DND-41 (cell line): Measurements from ENCODE around the gene JSRP1.

Experiments used
- ATAC-seq: fragments of 200-7000 bp; cut with Tn5 transposase; 3 replicates; pipeline ENCODE4 v1.9.1; 2021; ENCODE audit warnings: low read depth; ENCODE audit not compliant: insufficient read depth
- DNase-seq: peaks from one replicate; pipeline ENCODE4 v3.0.0-alpha.2; 2020
- H2AFZ ChIP-seq: 2 replicates; pipeline ENCODE4 v1.6.0; 2012; ENCODE audit warnings: low read depth, low read length
- H3K27ac ChIP-seq: 2 replicates; pipeline ENCODE4 v1.5.1; 2012; ENCODE audit warnings: low read length, inconsistent platforms
- H3K27me3 ChIP-seq: fragments of 200-600 bp; sonication (generic); 2 replicates; pipeline ENCODE4 v1.6.0; 2012; ENCODE audit warnings: low read length, mild to moderate bottlenecking, inconsistent platforms; ENCODE audit not compliant: insufficient read depth, poor library complexity
- H3K36me3 ChIP-seq: 2 replicates; pipeline ENCODE4 v1.5.1; 2012; ENCODE audit warnings: low read length, inconsistent platforms; ENCODE audit not compliant: insufficient read depth
- H3K4me1 ChIP-seq: 2 replicates; pipeline ENCODE4 v1.5.1; 2012; ENCODE audit warnings: mild to moderate bottlenecking, low read length; ENCODE audit not compliant: insufficient read depth
- H3K4me2 ChIP-seq: 2 replicates; pipeline ENCODE4 v1.6.0; 2012; ENCODE audit warnings: mild to moderate bottlenecking, moderate library complexity, low read length, inconsistent platforms; ENCODE audit not compliant: insufficient read depth
- H3K4me3 ChIP-seq, 2 experiments: fragments of 200-600 bp in 1 of 2; shearing (Covaris generic) in 1 of 2; 2 replicates each; pipeline ENCODE4 v1.5.1; 2012 to 2016; ENCODE audit warnings: inconsistent platforms in 2 of 2, low read length in 2 of 2, mild to moderate bottlenecking in 2 of 2, low read depth in 1 of 2, moderate library complexity in 1 of 2
- H3K79me2 ChIP-seq: 2 replicates; pipeline ENCODE4 v1.6.0; 2012; ENCODE audit warnings: low read length, inconsistent platforms; ENCODE audit not compliant: insufficient read depth
- H3K9ac ChIP-seq: 2 replicates; pipeline ENCODE4 v1.6.0; 2012; ENCODE audit warnings: low read depth, mild to moderate bottlenecking, inconsistent platforms, low read length, moderate library complexity
- H3K9me3 ChIP-seq: 2 replicates; pipeline ENCODE4 v1.5.1; 2012; ENCODE audit warnings: low read length, moderate library complexity, mild to moderate bottlenecking, inconsistent platforms; ENCODE audit not compliant: insufficient read depth, severe bottlenecking
- H4K20me1 ChIP-seq: 2 replicates; pipeline ENCODE4 v1.6.0; 2012; ENCODE audit warnings: low read length; ENCODE audit not compliant: insufficient read depth
- EZH2 ChIP-seq: IDR thresholded peaks from 3 replicates; pipeline ENCODE4 v1.6.1; 2012; ENCODE audit warnings: borderline replicate concordance, low read depth, mild to moderate bottlenecking, moderate library complexity, low read length, inconsistent platforms; ENCODE audit not compliant: severe bottlenecking
- TF ChIP-seq, protein P1 (sequence below): IDR thresholded peaks from 2 replicates; pipeline ENCODE4 v1.5.1; 2012; ENCODE audit warnings: borderline replicate concordance, low read length, moderate library complexity, mild to moderate bottlenecking; ENCODE audit not compliant: poor library complexity, severe bottlenecking; ENCODE audit errors: extremely low read depth

JSRP1 gene

DNA sequence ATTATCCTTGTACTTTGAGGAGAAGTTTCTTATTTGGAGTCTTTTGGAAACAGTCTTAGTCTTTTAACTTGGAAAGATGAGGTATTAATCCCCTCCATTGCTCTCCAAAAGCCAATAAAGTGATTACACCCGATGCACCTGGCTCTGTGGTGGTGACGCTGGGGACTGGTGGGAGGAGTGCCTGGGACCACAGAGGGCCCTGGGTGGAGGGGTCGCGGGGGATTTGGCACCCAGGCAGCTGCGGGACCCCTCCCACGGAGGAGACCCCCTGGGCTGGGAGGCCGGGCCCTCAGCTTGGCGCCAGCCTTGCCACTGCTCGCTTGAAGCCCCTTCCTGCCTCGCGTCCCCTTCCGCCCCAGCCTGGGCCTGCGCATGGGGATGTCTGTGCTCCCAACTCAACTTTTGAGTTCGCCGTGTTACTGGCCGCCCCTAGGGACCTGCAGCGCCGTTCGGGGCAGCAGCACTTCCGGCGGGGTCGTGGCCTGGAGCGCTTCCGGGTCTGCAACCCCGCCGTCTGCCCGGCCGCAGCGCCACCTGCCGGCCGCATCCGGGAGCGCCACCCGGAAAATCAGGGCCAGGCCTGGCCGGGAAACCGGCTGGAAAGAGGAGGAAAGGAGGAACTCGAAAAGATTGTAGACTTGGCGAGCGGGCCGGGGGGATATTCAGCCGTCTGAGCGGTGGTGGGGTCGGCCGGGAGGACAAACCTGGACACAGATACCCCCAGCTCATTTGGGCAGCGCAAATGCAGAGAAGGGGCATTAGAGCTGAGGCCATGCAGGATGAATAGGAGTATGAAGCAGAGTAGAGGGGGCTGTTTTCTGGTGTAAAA lies 17.4 kb upstream of the JSRP1 start:
- TF ChIP-seq, protein P1, sequence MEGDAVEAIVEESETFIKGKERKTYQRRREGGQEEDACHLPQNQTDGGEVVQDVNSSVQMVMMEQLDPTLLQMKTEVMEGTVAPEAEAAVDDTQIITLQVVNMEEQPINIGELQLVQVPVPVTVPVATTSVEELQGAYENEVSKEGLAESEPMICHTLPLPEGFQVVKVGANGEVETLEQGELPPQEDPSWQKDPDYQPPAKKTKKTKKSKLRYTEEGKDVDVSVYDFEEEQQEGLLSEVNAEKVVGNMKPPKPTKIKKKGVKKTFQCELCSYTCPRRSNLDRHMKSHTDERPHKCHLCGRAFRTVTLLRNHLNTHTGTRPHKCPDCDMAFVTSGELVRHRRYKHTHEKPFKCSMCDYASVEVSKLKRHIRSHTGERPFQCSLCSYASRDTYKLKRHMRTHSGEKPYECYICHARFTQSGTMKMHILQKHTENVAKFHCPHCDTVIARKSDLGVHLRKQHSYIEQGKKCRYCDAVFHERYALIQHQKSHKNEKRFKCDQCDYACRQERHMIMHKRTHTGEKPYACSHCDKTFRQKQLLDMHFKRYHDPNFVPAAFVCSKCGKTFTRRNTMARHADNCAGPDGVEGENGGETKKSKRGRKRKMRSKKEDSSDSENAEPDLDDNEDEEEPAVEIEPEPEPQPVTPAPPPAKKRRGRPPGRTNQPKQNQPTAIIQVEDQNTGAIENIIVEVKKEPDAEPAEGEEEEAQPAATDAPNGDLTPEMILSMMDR, result peak; percentile 98
- no peak for TF ChIP-seq EZH2
- peak overlapping the region; percentile 73 for H3K27ac ChIP-seq
- H3K79me2 ChIP-seq, result peaks cover 68% of the 10 kb centered on the region
- no peak overlapping the region for H2AFZ ChIP-seq
- H3K4me3 ChIP-seq, result peak overlapping the region; percentile 21 to 100; a peak in 3 of 4 replicates
- H3K9ac ChIP-seq, result peak overlapping the region; percentile 100
- H3K27me3 ChIP-seq, result no peaks in the 10 kb centered on the region
- peak overlapping the region; percentile 84 for H3K4me2 ChIP-seq
- peaks cover 58% of the 10 kb centered on the region for H3K36me3 ChIP-seq
- H4K20me1 ChIP-seq, result peaks cover 68% of the 10 kb centered on the region
- H3K4me1 ChIP-seq, result peaks cover 39% of the 10 kb centered on the region
- peak; percentile 94 for DNase-seq
- H3K9me3 ChIP-seq, result no peaks in the 10 kb centered on the region
- ATAC-seq, result peak; percentile 77

DNA sequence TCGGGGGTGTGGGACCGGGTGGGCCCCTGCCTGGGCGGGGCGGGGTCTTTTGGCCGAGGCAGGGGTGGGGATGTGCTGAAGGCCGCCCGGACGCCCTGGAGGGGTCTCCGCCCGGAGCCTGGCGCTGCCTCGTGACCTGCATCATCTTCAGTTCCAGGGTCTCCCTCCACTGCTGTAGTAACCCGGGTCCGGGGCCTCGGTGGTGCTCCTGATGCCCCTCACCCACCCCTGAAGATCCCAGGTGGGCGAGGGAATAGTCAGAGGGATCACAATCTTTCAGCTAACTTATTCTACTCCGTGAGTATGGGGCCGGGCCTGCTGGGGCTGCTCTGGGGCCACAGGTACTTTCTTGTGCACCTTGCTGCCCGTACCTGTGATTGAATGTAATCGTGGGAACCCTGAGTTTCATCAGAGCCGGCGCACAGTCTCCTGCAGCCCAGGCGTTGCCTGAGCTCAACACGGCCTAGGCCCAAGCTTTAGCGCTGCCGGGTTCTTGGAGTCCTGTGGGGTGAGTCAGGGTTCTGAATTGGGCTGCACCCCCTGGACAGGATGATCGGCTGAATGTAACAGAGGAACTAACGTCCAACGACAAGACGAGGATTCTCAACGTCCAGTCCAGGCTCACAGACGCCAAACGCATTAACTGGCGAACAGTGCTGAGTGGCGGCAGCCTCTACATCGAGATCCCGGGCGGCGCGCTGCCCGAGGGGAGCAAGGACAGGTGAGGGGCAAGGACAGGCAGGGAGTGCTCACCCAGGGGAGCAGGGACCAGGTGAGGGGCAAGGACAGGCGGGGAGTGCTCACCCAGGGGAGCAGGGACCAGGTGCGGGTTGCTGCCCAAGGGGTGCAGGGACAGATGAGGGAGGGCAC lies 15.3 kb upstream of the JSRP1 start:
- Histone ChIP-seq H3K27ac (peak overlapping the region; percentile 99), H3K27me3 (no peaks in the 10 kb centered on the region), H3K4me1 (peaks cover 44% of the 10 kb centered on the region), H3K9ac (peak overlapping the region; percentile 100), H3K36me3 (peaks cover 57% of the 10 kb centered on the region), H3K4me2 (peak overlapping the region; percentile 84), H3K79me2 (peaks cover 74% of the 10 kb centered on the region), H2AFZ (no peak overlapping the region), H3K9me3 (no peaks in the 10 kb centered on the region), H3K4me3 (peak overlapping the region; percentile 100; a peak in 3 of 4 replicates), H4K20me1 (peaks cover 63% of the 10 kb centered on the region)
- TF ChIP-seq, protein P1, result no peak
- no peak for TF ChIP-seq EZH2
- DNase-seq (no peak), ATAC-seq (no peak)

DNA sequence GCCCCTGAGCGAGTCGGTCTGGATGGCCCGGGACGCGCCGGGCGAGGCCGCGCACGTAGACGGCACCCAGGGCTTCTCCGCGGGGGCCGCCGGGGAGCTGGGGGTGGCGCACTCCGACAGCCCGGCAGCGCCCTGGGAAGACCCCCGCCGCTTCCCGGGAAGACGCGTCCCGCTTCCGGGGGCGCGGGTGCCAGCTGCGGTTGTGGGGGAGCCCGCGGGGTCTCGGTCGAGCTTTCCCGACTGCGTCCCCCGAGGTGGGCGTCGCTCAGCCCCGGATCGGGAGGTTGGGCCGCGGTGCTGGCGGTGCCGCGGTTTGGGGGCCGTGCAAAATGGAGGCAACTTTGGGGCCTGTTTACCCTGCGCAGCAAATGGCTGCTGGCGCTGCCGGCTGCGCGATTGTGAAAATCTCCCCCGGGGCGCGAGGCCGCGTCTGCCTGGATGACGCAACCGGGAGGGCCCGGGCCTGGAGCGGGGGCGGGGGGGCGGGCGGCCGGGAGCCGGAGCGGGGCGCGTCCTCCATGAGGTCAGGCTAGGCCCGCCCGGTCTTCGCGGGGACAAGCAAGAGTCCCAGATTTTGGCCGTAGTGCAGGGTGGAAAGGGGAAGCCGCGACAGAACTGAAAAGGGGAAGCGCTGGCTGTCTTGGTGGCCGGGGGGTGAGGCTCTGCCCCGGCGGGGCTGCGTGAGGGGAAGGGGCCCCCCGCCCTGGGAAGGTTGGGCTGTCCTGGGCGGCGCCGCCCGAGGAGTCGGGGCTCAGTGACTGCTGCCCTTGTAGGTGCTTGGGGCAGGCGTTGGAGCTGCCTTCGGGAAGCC lies 14.4 kb upstream of the JSRP1 start:
- Histone ChIP-seq H3K27ac (peak overlapping the region; percentile 99), H3K4me1 (peaks cover 44% of the 10 kb centered on the region), H2AFZ (no peak overlapping the region), H3K9ac (peak overlapping the region; percentile 100), H3K27me3 (no peaks in the 10 kb centered on the region), H3K4me2 (peak overlapping the region; percentile 84), H4K20me1 (peaks cover 57% of the 10 kb centered on the region), H3K4me3 (peak overlapping the region; percentile 100), H3K36me3 (peaks cover 51% of the 10 kb centered on the region), H3K79me2 (peaks cover 71% of the 10 kb centered on the region), H3K9me3 (no peaks in the 10 kb centered on the region)
- no peak for TF ChIP-seq EZH2
- TF ChIP-seq, protein P1, result no peak
- ATAC-seq (peak; percentile 16; the same call in 2 of the 3 replicates), DNase-seq (peak; percentile 78)
